HEK293T (cell line): ENCODE data around the gene PPM1N.

ENCODE experiments used
- CTCF ChIA-PET: fragments of 350-600 bp; formaldehyde crosslinking; extraction: SDS; loops from one replicate; lab custom pipeline; 2021; ENCODE audit warnings: antibody characterized with exemption, inconsistent platforms; lab: Yijun Ruan, JAX
- POLR2A ChIA-PET: fragments of 350-600 bp; formaldehyde crosslinking; extraction: SDS; loops from one replicate; lab custom pipeline; 2020; ENCODE audit warnings: antibody characterized with exemption, inconsistent platforms; lab: Yijun Ruan, JAX
- DNase-seq: peaks from one replicate; pipeline ENCODE4 v3.0.0; 2012; ENCODE audit warnings: mixed read lengths; ENCODE audit errors: extremely low spot score
- NFRKB ChIP-seq: fragments of 450-650 bp; IDR thresholded peaks from 2 replicates; pipeline ENCODE4 v1.6.1; 2016; ENCODE audit warnings: mild to moderate bottlenecking, moderate library complexity
- TF ChIP-seq, protein P1 (sequence below): fragments of 450-650 bp; IDR thresholded peaks from 2 replicates; pipeline ENCODE4 v1.6.1; 2016

Gene PPM1N

GRCh38 chr19:45547965-45548609, 49.8 kb downstream of the PPM1N start:
- DNase-seq, result peak; percentile 22
- TF ChIP-seq NFRKB, result no peak
- TF ChIP-seq, protein P1, sequence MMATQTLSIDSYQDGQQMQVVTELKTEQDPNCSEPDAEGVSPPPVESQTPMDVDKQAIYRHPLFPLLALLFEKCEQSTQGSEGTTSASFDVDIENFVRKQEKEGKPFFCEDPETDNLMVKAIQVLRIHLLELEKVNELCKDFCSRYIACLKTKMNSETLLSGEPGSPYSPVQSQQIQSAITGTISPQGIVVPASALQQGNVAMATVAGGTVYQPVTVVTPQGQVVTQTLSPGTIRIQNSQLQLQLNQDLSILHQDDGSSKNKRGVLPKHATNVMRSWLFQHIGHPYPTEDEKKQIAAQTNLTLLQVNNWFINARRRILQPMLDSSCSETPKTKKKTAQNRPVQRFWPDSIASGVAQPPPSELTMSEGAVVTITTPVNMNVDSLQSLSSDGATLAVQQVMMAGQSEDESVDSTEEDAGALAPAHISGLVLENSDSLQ, result peak; percentile 57
- ChIA-PET CTCF (interaction anchor here (1.0 to 2.5 kb wide), 2 partner anchors 10 to 94 kb away, joined by 3 to 15 read pairs; no protein-coding TSS in a partner anchor), POLR2A (no interaction called here)
